Activated CD8-positive, alpha-beta memory T cell treated with anti-CD3 and anti-CD28 coated beads, Interleukin-2, amount 50 U/mL, for 1 hour (primary cell): ENCODE data around the gene BCL2.

Experiments used
- DNase-seq: peaks from one replicate; pipeline ENCODE4 v3.0.0-alpha.2; 2020; ENCODE audit errors: extremely low read depth

The BCL2 gene

DNA sequence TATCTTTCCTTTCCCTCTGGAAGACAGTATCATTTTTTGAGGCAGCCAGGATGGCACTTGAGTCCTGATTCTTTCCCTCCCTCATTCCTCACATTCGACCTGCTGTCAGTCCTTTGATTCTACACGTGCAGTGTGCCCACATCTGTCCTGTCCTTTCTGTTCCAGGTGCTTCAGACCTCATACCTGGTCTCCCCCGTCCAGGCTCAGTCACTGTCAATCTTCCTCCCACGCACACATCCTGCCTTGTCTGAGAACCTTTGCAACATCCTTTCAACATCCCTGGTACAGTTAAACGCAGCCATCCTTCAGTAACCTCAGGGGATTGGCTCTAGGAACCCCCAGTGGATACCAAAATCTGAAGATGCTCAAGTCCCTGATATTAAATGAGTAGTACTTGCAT is 10.1 kb downstream of the BCL2 start:
- DNase-seq, result no peak

DNA sequence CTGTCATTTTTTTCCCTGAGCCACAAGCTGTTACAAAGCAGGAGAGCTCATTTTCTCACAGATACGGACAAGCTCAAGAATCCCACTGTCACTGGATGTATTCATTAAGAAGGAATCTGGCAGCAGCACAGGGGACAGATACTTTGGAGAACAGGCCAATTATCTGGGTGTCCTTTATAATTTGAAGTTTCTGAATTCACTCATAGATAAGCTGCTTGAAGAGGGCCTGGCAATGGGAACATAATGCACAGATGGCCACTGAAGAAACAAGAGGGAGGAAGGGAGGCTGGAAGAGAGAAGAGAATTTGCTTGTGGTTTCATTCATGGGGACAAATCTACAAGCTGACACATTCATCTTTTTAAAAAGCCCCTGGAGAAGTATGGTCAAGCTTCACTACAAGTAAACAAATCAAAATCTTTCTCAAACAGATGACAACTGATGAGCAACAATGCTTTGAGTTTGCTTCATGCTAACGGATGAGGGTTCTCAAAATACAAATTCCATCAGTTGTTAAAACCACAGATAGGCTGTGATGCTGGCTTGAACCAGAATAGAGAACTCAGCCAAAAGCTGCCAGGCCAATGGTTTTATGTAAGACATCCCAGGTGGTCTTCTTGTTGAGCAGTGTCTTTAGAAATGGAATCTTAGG is 11.9 kb downstream of the BCL2 start:
- DNase-seq, result no peak

DNA sequence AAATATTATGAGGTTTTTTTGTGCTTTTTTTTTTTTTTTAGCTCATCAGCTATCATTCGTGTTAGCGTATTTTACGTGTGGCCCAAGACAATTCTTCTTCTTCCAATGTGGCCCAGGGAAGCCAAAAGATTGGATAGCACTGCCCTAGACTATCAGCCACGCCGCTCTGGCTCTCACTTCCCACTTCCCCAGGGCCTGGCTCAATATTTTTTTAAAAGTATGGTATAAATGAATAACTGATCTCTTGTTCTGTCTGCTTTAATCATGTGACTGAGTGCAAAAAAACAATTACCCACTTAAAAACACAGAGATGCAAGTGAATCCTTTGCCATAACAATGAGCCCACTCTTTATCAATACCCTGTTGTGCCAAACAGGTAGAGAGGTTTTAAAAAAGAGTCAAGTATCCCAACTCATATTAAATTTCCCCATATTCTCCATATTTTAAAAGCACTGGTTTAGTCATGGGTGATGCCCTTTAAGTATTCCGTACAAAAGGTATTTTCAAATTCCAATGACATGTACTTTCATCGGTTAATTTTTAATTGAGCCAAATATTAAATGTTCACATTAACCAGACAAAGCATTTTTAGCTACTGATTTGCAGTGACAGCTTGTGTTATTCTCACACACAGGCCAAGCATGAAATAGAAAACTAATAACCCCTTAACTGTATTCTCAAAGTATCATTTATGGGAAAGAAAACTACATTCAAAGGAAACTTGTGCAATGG is 12.6 kb downstream of the BCL2 start:
- DNase-seq, result no peak

DNA sequence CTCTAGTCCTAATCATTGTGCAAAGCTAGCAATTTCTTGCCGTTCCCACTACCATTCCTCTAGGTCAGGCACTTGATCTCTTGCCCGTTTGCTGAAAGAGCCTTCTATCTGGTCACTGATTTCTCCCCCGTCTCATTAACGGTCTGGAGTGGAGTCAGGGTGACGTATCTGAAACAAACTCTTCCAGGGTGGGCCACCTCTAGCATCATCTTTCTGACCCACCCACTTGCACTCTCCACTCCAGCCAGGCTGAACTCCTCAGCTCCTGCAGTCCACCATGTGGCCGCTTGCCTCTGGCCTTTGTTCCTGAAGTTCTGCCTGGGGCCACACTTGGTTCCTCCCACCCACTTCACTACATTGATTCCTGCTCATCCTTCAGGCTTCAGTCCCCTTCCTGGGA is 13.3 kb downstream of the BCL2 start:
- DNase-seq, result no peak

DNA sequence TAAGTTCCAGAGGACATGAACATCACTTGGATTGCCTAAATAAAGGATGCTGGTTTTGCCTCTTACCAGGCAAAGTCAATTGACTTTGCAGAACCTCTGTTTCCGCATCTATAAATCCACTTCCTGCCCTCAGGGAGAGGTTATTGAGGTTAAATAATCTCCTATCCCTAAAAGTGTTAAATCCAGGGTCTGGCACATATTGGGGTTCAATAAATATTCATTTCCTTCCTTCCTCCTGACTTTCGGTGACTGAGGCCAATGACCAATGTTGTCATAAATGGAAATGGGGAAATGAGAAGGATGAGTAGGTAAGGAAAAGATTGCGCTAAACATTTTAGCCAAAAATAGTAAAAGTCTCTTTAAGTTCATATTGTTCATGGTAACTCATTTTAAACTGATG is 16.0 kb downstream of the BCL2 start:
- no peak for DNase-seq

DNA sequence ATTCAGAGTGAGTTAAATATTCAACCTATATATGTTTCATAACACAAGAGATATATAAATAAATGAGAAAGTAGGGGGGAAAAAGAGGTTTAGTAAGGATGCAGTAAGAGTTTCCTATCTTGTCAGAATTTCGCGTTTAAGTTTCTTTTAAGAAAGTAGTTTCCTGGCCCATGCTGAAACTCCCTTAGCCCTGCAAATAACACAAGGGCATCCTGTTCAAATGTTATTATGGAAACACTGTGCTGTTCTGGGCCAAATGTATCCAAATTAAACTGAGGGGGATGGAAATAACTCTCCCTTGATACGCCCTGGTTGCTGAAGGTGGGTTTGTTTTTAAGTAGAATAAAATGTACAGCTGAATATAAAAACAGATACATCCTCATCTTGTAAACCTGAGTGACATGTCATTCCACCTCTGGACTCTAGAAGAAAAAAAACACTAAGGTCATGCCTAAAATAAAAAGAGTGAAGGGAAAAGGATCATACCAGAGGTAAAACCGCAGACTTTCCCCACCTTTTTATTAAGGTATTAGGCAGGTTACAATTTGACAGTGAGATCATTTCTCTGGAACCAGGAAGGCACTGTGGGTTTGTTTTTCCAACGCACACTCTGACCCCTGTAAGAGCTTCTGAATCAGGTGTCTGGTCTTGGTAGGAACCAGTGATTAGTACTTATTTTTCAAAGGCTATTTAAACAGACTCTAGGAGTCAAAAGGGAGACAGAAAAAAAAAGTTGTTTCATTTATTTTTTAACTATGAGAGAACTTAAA is 16.7 kb downstream of the BCL2 start:
- no peak for DNase-seq

DNA sequence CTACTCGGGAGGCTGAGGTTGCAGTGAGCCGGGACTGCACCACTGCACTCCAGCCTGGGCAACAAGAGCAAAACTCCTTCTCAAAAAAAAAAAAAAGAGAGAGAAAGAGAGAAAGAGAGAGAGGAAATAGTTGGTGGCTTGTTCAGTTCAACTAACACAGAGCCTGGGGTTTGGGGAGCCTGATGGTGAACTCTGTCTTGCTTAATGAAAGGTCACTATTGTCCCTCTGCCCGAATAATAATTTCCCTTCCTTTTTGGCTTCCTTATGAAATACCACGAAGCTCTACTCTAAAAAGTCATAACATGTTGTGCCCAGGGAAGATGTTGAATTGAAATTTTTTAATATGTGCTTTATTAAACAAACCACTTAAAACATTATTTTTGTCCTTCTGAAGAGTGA is 17.3 kb downstream of the BCL2 start:
- DNase-seq, result no peak

DNA sequence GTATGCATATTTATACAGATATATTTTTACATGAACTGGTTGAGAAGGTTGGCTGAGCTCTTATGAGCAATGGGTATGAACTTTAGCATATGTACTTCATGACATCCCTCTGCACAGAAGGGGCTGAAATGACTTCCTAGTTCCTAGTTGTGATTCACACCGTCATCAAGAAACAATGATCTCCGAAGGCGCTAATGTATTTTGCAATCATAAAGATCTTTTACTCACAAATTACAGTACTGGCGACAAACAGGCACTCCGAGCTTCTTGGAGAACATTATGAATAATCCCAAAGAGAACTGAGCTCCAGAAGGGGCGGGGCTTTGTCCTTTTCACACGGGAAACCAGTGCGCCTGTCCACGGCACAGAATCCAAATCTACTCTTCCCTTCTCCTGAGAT is 18.1 kb downstream of the BCL2 start:
- DNase-seq, result no peak

DNA sequence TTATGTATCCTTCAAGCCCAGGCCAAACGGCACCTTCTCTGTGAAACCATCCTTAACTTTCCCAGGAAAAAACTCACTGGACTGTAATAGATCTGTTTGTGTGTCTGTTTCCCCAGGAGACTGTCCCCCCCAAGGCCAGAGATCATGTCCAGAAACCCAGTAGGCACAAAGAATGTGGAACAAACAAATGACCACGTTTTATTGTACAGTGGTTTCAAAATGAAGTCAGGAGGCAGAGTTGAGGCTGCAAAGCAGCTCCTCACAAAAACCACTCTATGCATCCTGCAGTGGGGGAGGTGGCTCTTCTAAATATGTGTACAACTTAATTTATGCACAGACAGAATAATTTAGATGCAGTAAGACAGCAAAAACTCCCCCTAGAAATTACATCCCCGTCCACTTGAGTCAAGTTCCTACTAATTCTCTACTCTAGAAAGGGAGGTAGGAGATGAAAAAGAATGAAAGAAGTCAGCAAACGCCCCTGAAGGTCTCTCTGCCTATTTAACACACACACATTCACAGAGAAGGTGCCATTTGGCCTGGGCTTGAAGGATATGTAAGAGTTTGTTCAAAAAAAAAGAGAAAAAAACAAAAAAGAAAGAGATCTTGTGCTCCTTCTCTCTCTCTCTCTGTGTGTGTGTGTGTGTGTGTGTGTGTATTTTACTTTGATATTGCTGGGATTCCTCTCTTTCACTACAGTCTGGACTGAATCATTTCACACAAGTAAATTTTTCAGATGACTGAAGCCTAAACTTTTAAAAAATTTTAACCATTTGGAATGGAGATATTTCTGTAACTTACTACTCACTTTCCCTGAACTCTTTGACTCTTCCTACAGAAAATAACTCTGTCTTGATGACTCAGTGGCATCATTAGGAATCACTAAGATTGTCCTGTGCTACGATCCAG is 19.5 kb downstream of the BCL2 start:
- DNase-seq, result no peak

DNA sequence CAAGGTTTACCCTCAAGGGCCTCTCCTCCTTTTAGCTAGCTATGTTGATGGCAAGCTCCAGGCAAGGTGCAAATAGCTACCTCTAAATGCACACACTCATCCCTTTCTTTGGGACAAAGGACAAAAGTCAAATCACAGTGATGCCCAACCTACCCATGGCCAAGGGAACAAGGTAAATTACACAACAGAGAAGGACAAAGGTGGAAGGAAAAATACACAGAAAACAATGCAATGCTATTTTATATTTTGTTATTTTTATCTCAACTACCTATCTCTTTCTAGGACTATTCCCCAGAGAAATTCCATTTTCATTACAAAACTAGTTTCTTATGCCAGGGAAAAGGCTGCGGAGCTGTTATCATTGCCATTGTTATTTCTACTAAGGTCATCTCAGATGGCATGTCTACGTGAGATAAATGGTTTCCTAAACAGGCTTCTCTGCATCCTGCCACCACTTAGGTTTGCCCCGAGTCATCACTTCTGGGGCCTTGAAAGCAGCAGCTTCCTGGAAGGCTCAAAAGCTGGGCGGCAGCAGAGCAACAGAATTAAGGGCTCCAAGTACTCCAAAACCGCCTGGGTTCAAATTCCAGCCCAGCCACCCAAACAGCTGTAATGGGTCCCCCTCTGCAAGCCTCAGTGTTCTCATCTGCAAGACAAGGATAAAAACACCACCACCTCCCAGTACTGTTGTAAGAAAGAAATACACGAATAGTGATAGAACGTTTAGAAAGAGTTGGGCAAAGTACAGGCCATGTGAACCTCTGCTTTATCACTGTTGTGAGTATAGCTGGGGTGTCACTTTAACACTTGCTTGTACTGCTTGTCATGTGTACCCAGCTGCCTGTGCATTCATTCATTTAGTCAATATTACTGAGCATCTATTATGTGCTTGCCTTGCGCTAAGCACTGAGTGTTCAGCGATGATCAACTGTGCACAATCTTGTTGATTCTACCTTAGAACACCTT is 20.9 kb downstream of the BCL2 start:
- no peak for DNase-seq

DNA sequence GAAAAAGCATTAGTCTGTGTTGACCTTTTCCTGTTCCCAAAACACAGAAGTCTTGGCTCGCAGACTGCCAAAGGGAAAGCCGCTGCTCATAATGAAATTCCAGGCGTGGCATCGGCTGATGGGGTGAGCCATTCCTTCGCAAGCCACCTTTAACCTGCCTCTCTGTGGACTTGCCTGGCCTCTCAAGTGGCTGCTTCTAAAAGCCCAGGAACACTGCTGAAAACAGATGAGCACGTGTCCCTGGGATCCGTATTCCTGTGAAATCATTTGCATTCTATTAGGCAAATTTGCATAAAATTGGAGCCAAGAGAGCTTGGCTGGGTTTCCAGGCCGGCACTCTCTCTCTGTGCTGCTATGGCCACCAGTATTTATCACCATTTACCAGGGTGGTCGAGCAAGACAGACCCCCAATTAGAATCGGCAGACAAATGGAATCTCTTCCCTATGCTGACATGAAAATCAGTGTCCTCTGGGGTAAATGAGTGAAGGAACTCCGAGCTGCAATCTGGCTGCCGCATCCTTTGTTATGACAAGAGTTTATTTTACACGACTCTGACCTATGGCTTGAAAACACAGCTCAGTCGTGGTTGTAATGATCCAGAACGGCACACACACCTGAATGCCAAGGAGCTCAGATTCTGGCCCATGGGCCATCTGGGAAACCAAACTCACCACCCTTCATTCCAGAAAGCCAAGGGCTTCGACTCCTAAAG is 21.7 kb downstream of the BCL2 start:
- DNase-seq, result no peak

DNA sequence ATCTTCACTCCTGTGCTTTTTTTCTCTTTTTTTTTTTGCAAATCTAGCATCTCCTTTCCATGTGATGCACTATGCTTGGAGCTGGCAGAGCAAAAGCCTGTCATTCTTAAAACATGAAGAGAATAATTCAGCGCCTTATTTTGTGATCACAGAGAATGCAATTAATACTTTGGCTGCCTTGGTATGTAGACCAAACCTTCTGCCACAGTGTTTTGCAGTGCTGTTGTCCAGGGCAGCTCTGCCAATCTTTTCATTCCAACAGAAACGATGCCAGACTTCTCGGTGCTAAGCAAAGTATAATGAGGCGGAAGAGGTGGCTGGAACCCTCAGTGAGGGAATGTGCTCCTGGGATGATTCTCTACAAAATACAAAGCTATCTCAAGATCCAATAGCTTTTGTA is 25.6 kb downstream of the BCL2 start:
- no peak for DNase-seq

DNA sequence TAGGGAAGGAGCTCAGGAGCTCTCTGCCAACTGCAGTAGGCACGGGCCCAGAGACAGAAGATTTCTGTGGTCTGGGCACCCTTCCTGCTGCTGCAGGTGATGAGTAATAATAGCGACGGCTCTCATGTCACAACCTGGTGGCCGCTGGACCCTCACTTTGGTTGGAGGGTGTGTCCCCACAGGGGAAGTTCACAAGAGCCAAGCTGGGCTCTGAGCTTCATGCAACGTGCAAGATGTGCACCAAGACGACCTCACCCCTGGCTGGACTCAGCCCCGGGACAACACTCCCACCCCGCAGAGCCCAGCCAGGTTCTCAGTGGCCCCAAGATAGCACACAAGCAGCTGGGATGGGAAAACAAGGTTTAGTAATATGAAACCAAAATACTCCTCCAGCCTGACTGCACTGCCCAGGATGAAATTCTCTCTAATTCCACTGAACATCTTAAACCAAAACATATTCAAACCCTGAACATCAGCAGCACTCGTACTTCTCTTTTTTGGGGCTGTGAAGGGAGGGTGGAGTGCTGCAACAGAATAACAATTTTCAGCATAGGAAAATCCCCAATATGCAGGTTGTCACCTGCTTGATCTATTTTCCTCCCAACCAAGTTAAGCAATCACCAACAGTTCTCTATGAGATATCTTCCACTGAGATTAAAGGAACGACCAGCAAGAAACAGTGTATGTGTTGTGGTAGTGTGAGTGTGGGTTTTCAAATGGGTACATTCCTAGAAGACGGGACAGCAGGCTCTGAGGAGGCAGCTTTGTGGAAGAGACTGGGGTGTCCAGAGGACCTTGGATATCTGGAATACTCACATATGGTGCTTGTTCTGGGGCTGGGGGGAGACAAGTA is 26.5 kb downstream of the BCL2 start:
- DNase-seq, result no peak

DNA sequence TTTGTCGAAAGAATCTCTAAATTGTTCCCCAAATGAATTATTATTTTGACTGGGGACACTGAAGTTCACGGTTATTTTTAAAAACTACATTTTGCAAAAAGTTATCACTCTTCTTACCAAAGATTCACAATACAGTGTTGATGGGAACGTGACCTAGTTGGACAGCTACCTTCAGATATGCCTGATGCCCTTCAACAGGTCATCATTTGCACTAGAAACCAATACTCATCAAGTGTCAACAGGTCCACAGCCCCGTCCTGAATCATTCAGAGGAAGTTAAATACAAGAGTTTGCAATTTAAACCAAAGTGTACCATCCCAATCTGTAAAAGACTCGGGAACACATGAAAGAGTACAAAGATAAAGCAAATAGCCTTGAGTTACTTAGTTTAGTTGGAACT is 28.3 kb downstream of the BCL2 start:
- no peak for DNase-seq

DNA sequence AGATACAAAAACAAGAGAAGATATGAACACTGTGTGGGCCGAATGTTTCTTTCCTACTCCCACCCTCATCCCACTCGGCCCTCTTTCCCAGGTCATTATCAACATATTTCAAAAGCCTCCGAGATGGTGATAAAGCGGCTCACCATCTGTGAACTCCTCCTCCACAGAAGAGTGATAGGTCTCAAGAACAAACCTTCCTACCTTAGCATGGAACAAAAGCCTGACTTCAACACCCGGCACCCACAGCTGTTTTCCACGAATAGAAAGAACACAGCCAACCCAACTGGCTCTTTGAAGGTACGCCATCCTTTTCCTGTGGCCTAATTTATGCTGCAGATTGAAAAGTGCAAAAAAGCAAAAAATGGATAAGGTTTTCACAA is 28.8 kb downstream of the BCL2 start:
- DNase-seq, result no peak

DNA sequence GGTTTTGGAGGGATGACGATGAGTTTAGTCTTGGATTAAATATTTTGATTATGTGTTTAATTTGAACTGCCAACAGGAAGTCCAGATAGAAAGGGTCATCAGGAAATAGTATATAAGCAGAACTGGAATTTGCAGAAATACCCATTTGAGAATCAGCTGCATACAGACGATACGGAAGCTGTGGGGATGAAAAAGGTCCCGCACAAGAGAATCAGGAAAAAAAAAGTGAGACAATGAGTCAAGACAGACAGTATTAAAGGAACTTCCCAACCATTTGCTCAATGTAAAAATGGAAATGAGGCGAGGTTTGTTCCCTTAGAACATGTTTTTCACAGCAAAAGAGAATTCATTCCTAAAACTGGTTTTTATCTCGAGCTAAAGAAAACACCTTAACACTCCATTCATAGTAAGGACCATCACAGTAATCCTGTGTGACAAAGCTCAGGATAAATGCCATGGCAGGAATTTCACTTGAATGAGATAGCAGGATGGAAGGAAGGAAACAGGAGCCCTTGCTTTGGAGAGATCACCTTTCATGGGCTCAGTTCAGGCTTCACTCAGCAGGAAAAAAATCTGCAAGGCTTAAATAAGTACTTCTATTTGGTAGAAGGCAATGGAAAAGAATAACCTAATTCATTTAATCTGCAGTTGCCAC is 29.3 kb downstream of the BCL2 start:
- DNase-seq, result no peak

DNA sequence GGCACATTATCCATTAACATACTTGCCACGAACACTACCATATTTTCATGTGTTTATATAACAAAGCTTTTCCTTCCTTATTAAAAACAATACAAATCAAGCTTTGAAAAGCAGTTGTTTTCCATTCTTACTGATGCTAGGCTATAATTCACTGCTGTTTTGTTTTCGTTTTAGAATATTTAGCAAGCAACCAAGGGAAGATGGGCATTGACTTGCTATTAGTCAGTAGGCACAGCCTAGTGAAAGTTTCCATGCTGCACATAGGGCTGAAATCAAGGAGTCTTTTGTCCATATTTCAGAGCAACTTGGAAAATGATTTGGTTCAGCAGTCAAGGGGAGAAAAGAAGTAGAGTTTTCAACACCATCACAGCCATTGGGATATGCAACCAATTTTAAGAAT is 31.3 kb downstream of the BCL2 start:
- no peak for DNase-seq

DNA sequence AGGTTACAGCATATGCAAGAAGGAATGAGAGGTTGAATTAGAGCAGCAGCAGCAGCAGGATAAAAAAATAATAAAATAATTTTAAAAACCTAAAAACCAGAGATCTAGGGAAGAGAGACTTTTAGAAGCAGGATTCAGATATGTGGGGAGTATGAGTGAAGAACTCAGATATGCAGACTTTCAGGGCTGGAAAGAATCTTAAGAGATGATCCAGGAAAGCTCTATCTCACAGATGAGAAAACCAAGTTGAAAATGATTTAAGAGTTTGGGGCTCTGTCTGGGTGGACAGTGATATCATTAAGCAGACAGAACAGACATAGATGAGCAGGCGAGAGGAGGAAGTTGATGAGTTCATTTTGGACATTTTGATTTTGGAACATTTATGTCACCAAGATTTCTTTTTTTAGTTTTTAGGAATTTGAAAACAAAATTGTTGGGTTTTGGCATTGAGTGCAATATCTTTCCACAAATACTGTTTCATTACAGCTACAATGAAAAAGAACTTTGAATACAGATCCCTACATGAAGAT is 31.8 kb downstream of the BCL2 start:
- DNase-seq, result no peak
